Measurements from ENCODE around the gene FCHSD2. TPM values are rescaled to one million over a fixed set of nuclear protein-coding genes. Genes with fewer than 3 reads are reported as not detected.

The FCHSD2 gene
- total and polyA plus RNA-seq, 10 donors, result 30.2 to 129 (median 69.7) TPM

GRCh38 chr11:72834905-72835304 is 307.2 kb downstream of the FCHSD2 start:
- H3K36me3 ChIP-seq, result peaks cover 0 to 98% (median 40%) of the 10 kb centered on the region in 6 donors
- TF ChIP-seq POLR2A (IDR thresholded peaks at IDR 0.05) (no peak), POLR2AphosphoS5 (IDR thresholded peaks at IDR 0.05) (peak in 2 of 3 donors; percentile 48 to 84)
- H3K9me3 ChIP-seq, result no peaks in the 10 kb centered on the region
- H3K4me3 ChIP-seq, result peak overlapping the region in 1 of 8 donors; percentile 34
- H3K27ac ChIP-seq, result peak overlapping the region; percentile 32 to 88 (median 82)
- no peaks in the 10 kb centered on the region for H3K27me3 ChIP-seq (replicated peaks in 1 of 7)
- DNase-seq, result no peak
- H3K4me1 ChIP-seq, result peaks cover 10 to 87% (median 51%) of the 10 kb centered on the region in 6 donors
- intact Hi-C loops (cut with DNase I; ENCODE audit: low total_unique reads), result no loop called here
- 28 to 71% (median 50%) methylated on average over 5 of the region's 5 CpGs for WGBS, 5 donors

- H3K4me3 ChIP-seq, result peak overlapping the region in 1 of 8 donors; percentile 19
- 70 to 80% (median 75%) methylated on average over 8 of the region's 8 CpGs for WGBS, 5 donors
Observed at GRCh38 chr11:72833811-72834493, 308.2 kb downstream of the FCHSD2 start.

GRCh38 chr11:72833083-72833733 is 308.9 kb downstream of the FCHSD2 start:
- WGBS, 5 donors, result 92 to 97% (median 93%) methylated on average over 5 of the region's 5 CpGs
- H3K4me1 ChIP-seq, result peaks cover 15 to 95% (median 60%) of the 10 kb centered on the region in 6 donors
- DNase-seq, result no peak

More at GRCh38 chr11:72833811-72834493, 308.2 kb downstream of the FCHSD2 start:
- no peak for DNase-seq
- peaks cover 0 to 98% (median 40%) of the 10 kb centered on the region in 6 donors for H3K36me3 ChIP-seq
- H3K27ac ChIP-seq, result peak overlapping the region; percentile 32 to 88 (median 82)
- intact Hi-C loops (cut with DNase I; ENCODE audit: low total_unique reads), result loop anchor here (2.0 kb wide), 1 partner anchor 345 kb away; no protein-coding TSS in a partner anchor
- H3K27me3 ChIP-seq (replicated peaks in 1 of 7), result no peaks in the 10 kb centered on the region
- H3K4me1 ChIP-seq, result peaks cover 10 to 95% (median 54%) of the 10 kb centered on the region in 6 donors
- no peaks in the 10 kb centered on the region for H3K9me3 ChIP-seq
- TF ChIP-seq POLR2A (IDR thresholded peaks at IDR 0.05) (no peak), CTCF (IDR thresholded peaks at IDR 0.05 in 8 of 11, conservative IDR thresholded peaks at IDR 0.05 in 3 of 11) (no peak), POLR2AphosphoS5 (IDR thresholded peaks at IDR 0.05) (no peak)

More at GRCh38 chr11:72833083-72833733, 308.9 kb downstream of the FCHSD2 start:
- intact Hi-C loops (cut with DNase I; ENCODE audit: low total_unique reads), result loop anchor here (2.0 kb wide), 1 partner anchor 346 kb away; no protein-coding TSS in a partner anchor
- Histone ChIP-seq H3K36me3 (peaks cover 0 to 98% (median 43%) of the 10 kb centered on the region in 6 donors), H3K27me3 (replicated peaks in 1 of 7) (no peaks in the 10 kb centered on the region), H3K4me3 (no peak overlapping the region), H3K27ac (peak overlapping the region in 7 of 8 donors; percentile 77 to 88 (median 83)), H3K9me3 (no peaks in the 10 kb centered on the region)
- TF ChIP-seq CTCF (IDR thresholded peaks at IDR 0.05 in 8 of 11, conservative IDR thresholded peaks at IDR 0.05 in 3 of 11) (no peak), POLR2AphosphoS5 (IDR thresholded peaks at IDR 0.05) (peak in 1 of 3 donors; percentile 54), POLR2A (IDR thresholded peaks at IDR 0.05) (no peak)
